ENCODE data around the gene RPS26. TPM values are rescaled to one million over a fixed set of nuclear protein-coding genes. Genes with fewer than 3 reads are reported as not detected.
A peak's percentile ranks its signal among the peaks of the same experiment; 100 is the strongest.

Gene RPS26
- total RNA-seq, 2 experiments from 2014 or later, result 74.6 to 600 TPM

- Histone ChIP-seq H3K4me3 (ENCODE audit: low read depth, low read length, poor library complexity, severe bottlenecking) (no peak overlapping the region), H2AFZ (ENCODE audit: low read length) (no peak overlapping the region), H4K20me1 (ENCODE audit: insufficient read depth, low read length) (no peaks in the 10 kb centered on the region), H3K27ac (ENCODE audit: low read depth, low read length, poor library complexity, severe bottlenecking) (no peak overlapping the region), H3K36me3 (ENCODE audit: insufficient read depth, low read length) (peaks cover 38% of the 10 kb centered on the region), H3K4me1 (ENCODE audit: insufficient read depth, low read length, poor library complexity, severe bottlenecking) (no peaks in the 10 kb centered on the region), H3K79me2 (ENCODE audit: insufficient read depth, low read depth, low read length) (no peaks in the 10 kb centered on the region), H3K9me2 (ENCODE audit: insufficient read depth, low read length) (no peaks in the 10 kb centered on the region), H3K9me3 (ENCODE audit: low read length) (no peaks in the 10 kb centered on the region), H3K4me2 (ENCODE audit: low read length) (no peak overlapping the region)
- DNase-seq (ENCODE audit: low spot score), result no peak
- CTCF ChIA-PET (ENCODE audit: unreplicated experiment), result interaction anchor here (0.6 to 1.4 kb wide), 4 partner anchors 10 to 171 kb away, joined by 3 to 4 read pairs (median 3); no protein-coding TSS in a partner anchor
- TF ChIP-seq EZH2phosphoT487 (IDR thresholded peaks at IDR 0.05; ENCODE audit: borderline replicate concordance, low read depth, low read length) (no peak), CTCF (conservative IDR thresholded peaks at IDR 0.05; ENCODE audit: low read length) (no peak)
- no TSS peak for BruUV-seq (replicated peaks)
- POLR2A ChIA-PET, result interaction anchor here (0.6 to 1.3 kb wide), 5 partner anchors 12 to 37 kb away, joined by 3 to 11 read pairs (median 4); partner anchors contain the start of gene RAB5B
- intact Hi-C loops (cut with micrococcal nuclease; ENCODE audit: unreplicated experiment), result no loop called here
Measured at GRCh38 chr12:55995366-55995765, 46.4 kb upstream of the RPS26 start.

- Histone ChIP-seq H3K27ac (ENCODE audit: low read depth, low read length, poor library complexity, severe bottlenecking) (no peak overlapping the region), H4K20me1 (ENCODE audit: insufficient read depth, low read length) (no peaks in the 10 kb centered on the region), H3K79me2 (ENCODE audit: insufficient read depth, low read depth, low read length) (no peaks in the 10 kb centered on the region), H3K4me1 (ENCODE audit: insufficient read depth, low read length, poor library complexity, severe bottlenecking) (no peaks in the 10 kb centered on the region), H3K36me3 (ENCODE audit: insufficient read depth, low read length) (peaks cover 29% of the 10 kb centered on the region), H3K4me2 (ENCODE audit: low read length) (no peak overlapping the region), H3K9me3 (ENCODE audit: low read length) (no peaks in the 10 kb centered on the region), H3K4me3 (ENCODE audit: low read depth, low read length, poor library complexity, severe bottlenecking) (no peak overlapping the region), H3K9me2 (ENCODE audit: insufficient read depth, low read length) (no peaks in the 10 kb centered on the region), H2AFZ (ENCODE audit: low read length) (no peak overlapping the region)
- DNase-seq (ENCODE audit: low spot score), result peak; percentile 74
- ChIA-PET POLR2A (interaction anchor here (0.6 to 1.3 kb wide), 9 partner anchors 11 to 73 kb away, joined by 3 to 11 read pairs (median 4); partner anchors contain the start of gene RAB5B), CTCF (ENCODE audit: unreplicated experiment) (interaction anchor here (0.6 to 1.4 kb wide), 4 partner anchors 11 to 172 kb away, joined by 3 to 12 read pairs (median 4); no protein-coding TSS in a partner anchor)
- intact Hi-C loops (cut with micrococcal nuclease; ENCODE audit: unreplicated experiment), result loop anchor here (1.0 kb wide), 2 partner anchors 33 to 45 kb away; partner anchors contain the start of gene RPS26
- no TSS peak for BruUV-seq (replicated peaks)
- TF ChIP-seq CTCF (conservative IDR thresholded peaks at IDR 0.05; ENCODE audit: low read length) (peak; percentile 99), EZH2phosphoT487 (IDR thresholded peaks at IDR 0.05; ENCODE audit: borderline replicate concordance, low read depth, low read length) (no peak)
Measured at GRCh38 chr12:55996201-55996714, 45.5 kb upstream of the RPS26 start.
